Activated CD4-positive, alpha-beta T cell treated with anti-CD3 and anti-CD28 coated beads, Interleukin-2, amount 10 ng/mL, durations not matched to agents 7 days and 5 days (primary cell): ENCODE measurements around the gene PDE4D. TPM values are rescaled to one million over a fixed set of nuclear protein-coding genes. Genes with fewer than 3 reads are reported as not detected.

Experiments used
- CTCF ChIA-PET: fragments of 350-600 bp; sonication (Branson Sonifier 250); formaldehyde crosslinking; loops from one replicate; lab custom pipeline; 2021; ENCODE audit warnings: antibody characterized with exemption; lab: Charles Lee
- POLR2A ChIA-PET: fragments of 350-600 bp; sonication (Branson Sonifier 250); formaldehyde crosslinking; loops from one replicate; lab custom pipeline; 2021; ENCODE audit warnings: antibody characterized with exemption; lab: Charles Lee
- DNase-seq: peaks from one replicate; pipeline ENCODE4 v3.0.0-alpha.2; 2020
- H3K27ac Mint-ChIP-seq: one replicate; pipeline ENCODE4 v1.8.0; 2021; ENCODE audit warnings: mild to moderate bottlenecking, moderate library complexity, mixed read lengths
- H3K27me3 Mint-ChIP-seq: one replicate; pipeline ENCODE4 v1.8.0; 2021; ENCODE audit warnings: mixed read lengths
- H3K36me3 Mint-ChIP-seq: one replicate; pipeline ENCODE4 v1.8.0; 2021; ENCODE audit warnings: low read depth, mixed read lengths
- H3K4me1 Mint-ChIP-seq: one replicate; pipeline ENCODE4 v1.8.0; 2021; ENCODE audit warnings: mixed read lengths
- H3K4me3 Mint-ChIP-seq: one replicate; pipeline ENCODE4 v1.8.0; 2021; ENCODE audit warnings: mild to moderate bottlenecking, moderate library complexity, mixed read lengths
- H3K9me3 Mint-ChIP-seq: one replicate; pipeline ENCODE4 v1.8.0; 2021; ENCODE audit warnings: mixed read lengths
- total RNA-seq, 2 experiments: library from RNA; stranded (reverse); gene quantifications; one replicate each; pipeline ENCODE4 v1.2.3, GENCODE V29; 2021

The PDE4D gene
- total RNA-seq, 2 experiments from 2014 or later: 62.0 to 67.8 TPM

DNA sequence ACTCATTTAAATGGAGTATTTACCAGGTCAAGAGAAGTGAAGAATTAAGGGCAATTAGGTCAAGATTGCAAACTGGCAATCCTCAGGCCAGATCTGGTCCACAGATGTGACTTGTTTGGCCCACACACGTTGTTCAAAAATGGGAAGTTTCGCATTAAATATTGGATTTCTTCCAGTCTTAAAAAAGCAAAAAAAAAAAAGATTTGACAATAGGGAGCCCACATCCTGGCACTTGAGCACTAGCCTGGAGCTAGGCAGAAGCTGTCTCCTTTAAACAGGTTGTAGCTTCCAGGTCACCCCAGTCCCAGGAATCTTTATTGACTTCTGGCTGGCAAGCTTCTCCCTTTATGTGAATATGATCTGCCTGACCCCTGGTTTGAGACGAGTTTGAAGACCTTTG, 790.2 kb downstream of the PDE4D start:
- H3K9me3 Mint-ChIP-seq: peaks cover 4% of the 10 kb centered on the region
- no peaks in the 10 kb centered on the region for H3K27me3 Mint-ChIP-seq
- peaks cover 13% of the 10 kb centered on the region for H3K36me3 Mint-ChIP-seq
- H3K4me3 Mint-ChIP-seq: no peak overlapping the region
- DNase-seq: no peak
- peaks cover 64% of the 10 kb centered on the region for H3K4me1 Mint-ChIP-seq
- ChIA-PET POLR2A (interaction anchor here (0.5 to 0.6 kb wide), 2 partner anchors 17 to 1531 kb away, joined by 4 to 6 read pairs; no protein-coding TSS in a partner anchor), CTCF (interaction anchor here (1.0 to 1.8 kb wide), 4 partner anchors 9 to 20 kb away, joined by 4 to 7 read pairs (median 6); no protein-coding TSS in a partner anchor)
- no peak overlapping the region for H3K27ac Mint-ChIP-seq

GRCh38 chr5:59102437-59102836, 791.1 kb downstream of the PDE4D start:
- CTCF ChIA-PET: interaction anchor here (0.7 to 2.6 kb wide), 2 partner anchors 8 to 58 kb away, joined by 3 to 7 read pairs; no protein-coding TSS in a partner anchor
- peaks cover 4% of the 10 kb centered on the region for H3K9me3 Mint-ChIP-seq
- POLR2A ChIA-PET: no interaction called here
- H3K27ac Mint-ChIP-seq: no peak overlapping the region
- peaks cover 63% of the 10 kb centered on the region for H3K4me1 Mint-ChIP-seq
- DNase-seq: no peak
- no peaks in the 10 kb centered on the region for H3K27me3 Mint-ChIP-seq
- peaks cover 15% of the 10 kb centered on the region for H3K36me3 Mint-ChIP-seq
- H3K4me3 Mint-ChIP-seq: no peak overlapping the region

GRCh38 chr5:59100875-59101274, 792.7 kb downstream of the PDE4D start:
- Mint-ChIP-seq H3K27me3 (no peaks in the 10 kb centered on the region), H3K27ac (peak overlapping the region; percentile 6), H3K36me3 (peaks cover 20% of the 10 kb centered on the region), H3K4me3 (no peak overlapping the region), H3K9me3 (peaks cover 9% of the 10 kb centered on the region), H3K4me1 (peaks cover 65% of the 10 kb centered on the region)
- DNase-seq: no peak
- ChIA-PET CTCF (interaction anchor here (0.7 to 2.6 kb wide), 4 partner anchors 10 to 68 kb away, joined by 3 to 7 read pairs (median 3); no protein-coding TSS in a partner anchor), POLR2A (no interaction called here)

- Mint-ChIP-seq H3K4me3 (peak overlapping the region; percentile 15), H3K9me3 (peaks cover 9% of the 10 kb centered on the region), H3K36me3 (peaks cover 20% of the 10 kb centered on the region), H3K27ac (peak overlapping the region; percentile 84), H3K27me3 (no peaks in the 10 kb centered on the region), H3K4me1 (peaks cover 65% of the 10 kb centered on the region)
- no peak for DNase-seq
- CTCF ChIA-PET: interaction anchor here (0.7 to 2.6 kb wide), 4 partner anchors 11 to 54 kb away, joined by 3 to 7 read pairs (median 4); no protein-coding TSS in a partner anchor
- POLR2A ChIA-PET: interaction anchor here (0.9 kb wide), 1 partner anchor 25 kb away, joined by 3 read pairs; no protein-coding TSS in a partner anchor
Observed at GRCh38 chr5:59099995-59100345, 793.6 kb downstream of the PDE4D start.

DNA sequence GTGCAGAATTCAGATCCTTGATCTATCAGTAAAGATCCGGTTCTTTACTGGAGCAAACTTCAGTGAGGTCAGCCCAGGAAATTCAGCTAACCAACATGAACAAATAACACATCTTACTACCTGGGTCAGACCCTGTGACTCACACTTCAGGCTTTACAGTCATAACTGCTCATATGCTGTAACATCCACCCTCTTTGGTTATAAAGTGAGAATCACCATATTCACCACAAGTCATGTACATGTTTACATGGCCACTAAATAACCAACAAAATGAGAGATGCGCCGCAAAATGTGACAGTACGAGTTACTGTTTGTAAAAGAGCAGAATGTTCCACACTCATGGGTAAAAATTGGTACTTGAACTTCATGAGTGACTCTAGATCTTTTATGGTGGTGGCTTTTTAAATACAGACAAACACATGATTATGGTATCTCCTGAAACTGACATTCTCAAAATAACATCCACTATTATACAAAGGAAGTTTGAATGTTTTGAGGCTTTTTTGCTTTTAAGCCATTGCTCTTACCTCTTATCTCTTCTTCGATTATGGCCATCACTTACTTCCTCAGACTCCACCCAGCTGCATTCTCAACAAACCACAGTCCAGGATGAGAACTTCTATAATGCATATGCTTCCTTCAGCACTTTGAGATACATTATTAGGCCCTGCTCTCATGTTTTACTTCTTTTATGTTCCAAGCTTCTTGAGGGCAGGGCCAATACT, 794.1 kb downstream of the PDE4D start:
- peaks cover 63% of the 10 kb centered on the region for H3K4me1 Mint-ChIP-seq

GRCh38 chr5:59098743-59099142, 794.8 kb downstream of the PDE4D start:
- Mint-ChIP-seq H3K27ac (peak overlapping the region; percentile 84), H3K4me3 (no peak overlapping the region), H3K4me1 (peaks cover 63% of the 10 kb centered on the region), H3K27me3 (no peaks in the 10 kb centered on the region), H3K36me3 (peaks cover 25% of the 10 kb centered on the region), H3K9me3 (peaks cover 12% of the 10 kb centered on the region)
- POLR2A ChIA-PET: interaction anchor here (0.6 kb wide), 1 partner anchor 26 kb away, joined by 5 read pairs; no protein-coding TSS in a partner anchor
- CTCF ChIA-PET: interaction anchor here (0.6 to 1.6 kb wide), 4 partner anchors 11 to 1986 kb away, joined by 3 to 4 read pairs (median 4); no protein-coding TSS in a partner anchor
- no peak for DNase-seq

More for the DNA sequence above, 794.1 kb downstream of the PDE4D start:
- Mint-ChIP-seq H3K27me3 (no peaks in the 10 kb centered on the region), H3K27ac (peak overlapping the region; percentile 84), H3K36me3 (peaks cover 22% of the 10 kb centered on the region), H3K9me3 (peaks cover 9% of the 10 kb centered on the region), H3K4me3 (peak overlapping the region; percentile 15)
- DNase-seq: peak; percentile 67
- ChIA-PET POLR2A (interaction anchor here (0.5 to 0.9 kb wide), 3 partner anchors 24 to 26 kb away, joined by 3 to 5 read pairs (median 3); no protein-coding TSS in a partner anchor), CTCF (interaction anchor here (0.7 to 2.6 kb wide), 5 partner anchors 10 to 75 kb away, joined by 3 to 7 read pairs (median 3); no protein-coding TSS in a partner anchor)

DNA sequence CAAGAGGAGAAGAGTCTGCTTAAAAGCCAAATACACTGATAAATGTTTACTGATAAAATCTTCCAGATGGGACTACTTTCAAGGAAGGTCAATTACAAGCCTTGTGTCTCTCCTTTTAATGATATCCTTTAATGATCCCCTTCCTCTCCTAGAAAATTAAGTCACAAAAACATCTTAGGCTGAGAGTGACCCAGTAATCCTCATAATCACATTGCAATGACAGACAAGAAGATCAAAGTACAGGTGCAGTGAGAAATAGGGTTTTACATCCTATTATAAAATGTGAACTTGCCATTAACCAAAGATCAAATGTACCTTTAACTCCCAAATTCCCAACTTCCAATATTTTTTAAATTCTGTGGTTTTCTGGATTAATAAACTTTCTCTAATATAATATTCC, 795.8 kb downstream of the PDE4D start:
- no peaks in the 10 kb centered on the region for H3K27me3 Mint-ChIP-seq
- DNase-seq: no peak
- H3K4me3 Mint-ChIP-seq: no peak overlapping the region
- no peak overlapping the region for H3K27ac Mint-ChIP-seq
- H3K4me1 Mint-ChIP-seq: peaks cover 65% of the 10 kb centered on the region
- ChIA-PET CTCF (interaction anchor here (0.9 kb wide), 1 partner anchor 22 kb away, joined by 3 read pairs; no protein-coding TSS in a partner anchor), POLR2A (no interaction called here)
- H3K9me3 Mint-ChIP-seq: peaks cover 14% of the 10 kb centered on the region
- H3K36me3 Mint-ChIP-seq: peaks cover 22% of the 10 kb centered on the region

DNA sequence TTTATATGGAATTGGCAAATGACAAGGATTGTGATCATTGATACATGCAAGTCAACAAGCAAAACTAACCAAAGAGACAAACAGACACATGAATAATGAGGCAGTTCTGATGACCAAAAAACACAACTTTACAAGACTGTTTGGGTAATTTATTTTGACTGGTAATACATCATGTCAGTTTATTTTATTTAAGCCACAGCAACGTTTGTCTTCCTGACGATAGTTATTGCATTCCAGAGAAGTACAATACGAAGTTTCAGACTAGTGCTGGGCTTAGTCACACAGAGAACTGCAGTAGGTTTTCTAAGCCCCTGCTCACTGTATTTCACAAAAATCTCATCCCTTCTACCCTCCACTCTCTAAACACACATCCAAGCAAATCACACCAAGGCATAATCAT, 796.4 kb downstream of the PDE4D start:
- peaks cover 21% of the 10 kb centered on the region for H3K36me3 Mint-ChIP-seq
- DNase-seq: no peak
- H3K27ac Mint-ChIP-seq: no peak overlapping the region
- H3K4me1 Mint-ChIP-seq: peaks cover 67% of the 10 kb centered on the region
- POLR2A ChIA-PET: no interaction called here
- peaks cover 14% of the 10 kb centered on the region for H3K9me3 Mint-ChIP-seq
- CTCF ChIA-PET: no interaction called here
- no peak overlapping the region for H3K4me3 Mint-ChIP-seq
- no peaks in the 10 kb centered on the region for H3K27me3 Mint-ChIP-seq

DNA sequence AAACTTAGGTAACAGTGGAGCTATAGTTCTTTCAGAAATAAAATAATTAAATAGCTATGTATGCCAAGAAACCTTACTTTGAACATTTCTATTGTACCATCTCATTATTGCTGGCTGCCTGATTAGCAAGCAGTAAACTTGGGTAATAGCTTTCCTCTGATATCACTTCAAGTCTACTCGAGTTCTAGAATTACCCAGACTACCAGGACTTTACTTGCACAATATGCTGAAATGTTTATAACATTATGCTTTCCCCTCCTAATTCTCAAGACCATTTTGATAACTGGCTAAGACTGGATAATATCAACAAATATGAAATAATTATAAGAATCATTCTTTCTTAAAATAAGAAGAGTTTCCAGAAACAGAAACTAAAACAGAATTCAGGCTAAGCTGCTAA, 798.0 kb downstream of the PDE4D start:
- H3K9me3 Mint-ChIP-seq: peaks cover 14% of the 10 kb centered on the region
- no peak for DNase-seq
- no peaks in the 10 kb centered on the region for H3K27me3 Mint-ChIP-seq
- no peak overlapping the region for H3K4me3 Mint-ChIP-seq
- ChIA-PET POLR2A (no interaction called here), CTCF (interaction anchor here (1.0 to 1.9 kb wide), 5 partner anchors 9 to 78 kb away, joined by 3 to 9 read pairs (median 4); no protein-coding TSS in a partner anchor)
- peaks cover 62% of the 10 kb centered on the region for H3K4me1 Mint-ChIP-seq
- peaks cover 20% of the 10 kb centered on the region for H3K36me3 Mint-ChIP-seq
- H3K27ac Mint-ChIP-seq: no peak overlapping the region

DNA sequence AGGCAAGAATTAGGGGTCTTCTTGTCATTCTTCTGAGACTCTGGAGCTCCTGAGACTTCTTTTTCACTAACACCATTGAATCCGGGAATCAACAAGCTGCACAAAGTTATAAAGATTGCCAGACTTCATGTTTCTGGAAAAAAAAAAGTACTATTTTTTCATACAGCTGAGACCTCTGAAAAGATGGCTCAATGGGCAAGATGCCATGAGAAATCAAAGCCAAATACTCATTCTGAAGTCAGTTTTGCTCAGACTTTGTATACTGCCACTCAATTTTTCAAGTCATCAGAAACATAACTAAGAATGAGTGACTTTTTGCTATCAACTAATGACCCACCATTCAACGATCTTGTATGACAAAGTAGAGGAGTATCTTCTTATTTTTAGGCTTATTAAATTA, 798.7 kb downstream of the PDE4D start:
- Mint-ChIP-seq H3K9me3 (peaks cover 10% of the 10 kb centered on the region), H3K27ac (no peak overlapping the region), H3K4me1 (peaks cover 56% of the 10 kb centered on the region), H3K4me3 (no peak overlapping the region), H3K36me3 (peaks cover 16% of the 10 kb centered on the region), H3K27me3 (peaks cover 2% of the 10 kb centered on the region)
- no peak for DNase-seq
- POLR2A ChIA-PET: no interaction called here
- CTCF ChIA-PET: interaction anchor here (1.0 to 1.9 kb wide), 3 partner anchors 10 to 33 kb away, joined by 4 to 9 read pairs (median 4); no protein-coding TSS in a partner anchor

- peaks cover 7% of the 10 kb centered on the region for H3K27me3 Mint-ChIP-seq
- peaks cover 14% of the 10 kb centered on the region for H3K36me3 Mint-ChIP-seq
- peaks cover 10% of the 10 kb centered on the region for H3K9me3 Mint-ChIP-seq
- H3K27ac Mint-ChIP-seq: peak overlapping the region; percentile 47
- peaks cover 42% of the 10 kb centered on the region for H3K4me1 Mint-ChIP-seq
- H3K4me3 Mint-ChIP-seq: no peak overlapping the region
- POLR2A ChIA-PET: no interaction called here
- DNase-seq: no peak
- CTCF ChIA-PET: interaction anchor here (1.4 kb wide), 1 partner anchor 14 kb away, joined by 3 read pairs; no protein-coding TSS in a partner anchor
Observed at GRCh38 chr5:59093329-59093728, 800.2 kb downstream of the PDE4D start.

GRCh38 chr5:59092758-59093157, 800.8 kb downstream of the PDE4D start:
- Mint-ChIP-seq H3K4me1 (peaks cover 40% of the 10 kb centered on the region), H3K4me3 (no peak overlapping the region), H3K36me3 (peaks cover 14% of the 10 kb centered on the region), H3K27ac (peak overlapping the region; percentile 47), H3K27me3 (peaks cover 7% of the 10 kb centered on the region), H3K9me3 (peaks cover 10% of the 10 kb centered on the region)
- no peak for DNase-seq
- ChIA-PET POLR2A (no interaction called here), CTCF (interaction anchor here (1.0 to 1.4 kb wide), 2 partner anchors 13 to 18 kb away, joined by 3 read pairs; no protein-coding TSS in a partner anchor)
